AG04449 (cell line): ENCODE measurements around the gene DSTN.

Experiments used
- CTCF ChIA-PET: fragments of 350-600 bp; formaldehyde crosslinking; extraction: SDS; loops from one replicate; lab custom pipeline; 2021; ENCODE audit warnings: antibody characterized with exemption; lab: Yijun Ruan, JAX
- POLR2A ChIA-PET: fragments of 400-600, 350-600 bp; formaldehyde crosslinking; extraction: SDS; loops from one replicate; lab custom pipeline; 2020; ENCODE audit warnings: antibody characterized with exemption, inconsistent platforms; lab: Yijun Ruan, JAX
- DNase-seq: peaks from one replicate; pipeline ENCODE4 v3.0.0-alpha.2; 2010; ENCODE audit warnings: low read depth, low spot score
- H3K4me3 ChIP-seq: 2 replicates; pipeline ENCODE4 v1.5.1; 2011; ENCODE audit warnings: low read depth, mild to moderate bottlenecking, control low read depth, low read length
- CTCF ChIP-seq: IDR thresholded peaks from one replicate; pipeline ENCODE4 v1.5.1; 2011; ENCODE audit warnings: mild to moderate bottlenecking, moderate library complexity, low read length, control low read depth, inconsistent platforms; ENCODE audit not compliant: insufficient read depth; ENCODE audit errors: missing control alignments

Gene DSTN

GRCh38 chr20:17595856-17596255 lies 26.0 kb downstream of the DSTN start:
- no peak for TF ChIP-seq CTCF
- ChIA-PET POLR2A (no interaction called here), CTCF (interaction anchor here (0.7 to 1.3 kb wide), 2 partner anchors 15 to 91 kb away, joined by 3 to 5 read pairs; no protein-coding TSS in a partner anchor)
- DNase-seq: no peak
- no peak overlapping the region for H3K4me3 ChIP-seq

GRCh38 chr20:17598013-17598550 lies 28.2 kb downstream of the DSTN start:
- no peak overlapping the region for H3K4me3 ChIP-seq
- ChIA-PET CTCF (interaction anchor here (0.5 kb wide), 1 partner anchor 8 kb away, joined by 3 read pairs; no protein-coding TSS in a partner anchor), POLR2A (no interaction called here)
- TF ChIP-seq CTCF: no peak
- DNase-seq: no peak

GRCh38 chr20:17601957-17602356 lies 32.1 kb downstream of the DSTN start:
- ChIA-PET CTCF (interaction anchor here (0.8 to 2.6 kb wide), 5 partner anchors 12 to 98 kb away, joined by 3 to 23 read pairs (median 4); no protein-coding TSS in a partner anchor), POLR2A (interaction anchor here (0.5 to 1.3 kb wide), 6 partner anchors 8 to 107 kb away, joined by 3 to 5 read pairs (median 3); partner anchors contain the start of gene DSTN)
- no peak for TF ChIP-seq CTCF
- H3K4me3 ChIP-seq: no peak overlapping the region
- DNase-seq: no peak

- no peak for TF ChIP-seq CTCF
- no peak overlapping the region for H3K4me3 ChIP-seq
- ChIA-PET POLR2A (interaction anchor here (0.7 to 1.3 kb wide), 4 partner anchors 9 to 108 kb away, joined by 3 to 4 read pairs (median 3); partner anchors contain the start of gene DSTN), CTCF (interaction anchor here (1.0 to 2.6 kb wide), 3 partner anchors 12 to 98 kb away, joined by 4 to 23 read pairs (median 6); no protein-coding TSS in a partner anchor)
- DNase-seq: no peak
Measured at GRCh38 chr20:17602493-17602892, 32.6 kb downstream of the DSTN start.

GRCh38 chr20:17605131-17605660 lies 35.3 kb downstream of the DSTN start:
- POLR2A ChIA-PET: interaction anchor here (0.7 to 1.4 kb wide), 3 partner anchors 35 to 84 kb away, joined by 3 to 5 read pairs (median 4); partner anchors contain the start of gene DSTN
- CTCF ChIA-PET: interaction anchor here (0.7 to 4.0 kb wide), 7 partner anchors 11 to 364 kb away, joined by 3 to 25 read pairs (median 4); partner anchors contain the start of gene MGME1
- no peak for TF ChIP-seq CTCF
- DNase-seq: no peak
- H3K4me3 ChIP-seq: no peak overlapping the region

- ChIA-PET POLR2A (interaction anchor here (0.6 to 1.4 kb wide), 5 partner anchors 12 to 389 kb away, joined by 3 to 5 read pairs (median 3); partner anchors contain the start of gene DSTN), CTCF (interaction anchor here (0.9 to 4.0 kb wide), 5 partner anchors 12 to 363 kb away, joined by 3 to 25 read pairs (median 4); partner anchors contain the start of gene MGME1)
- DNase-seq: no peak
- no peak overlapping the region for H3K4me3 ChIP-seq
- no peak for TF ChIP-seq CTCF
Measured at GRCh38 chr20:17606001-17606400, 36.1 kb downstream of the DSTN start.
